ENCODE measurements around the gene LUC7L2. TPM values are rescaled to one million over a fixed set of nuclear protein-coding genes. Genes with fewer than 3 reads are reported as not detected.

Gene LUC7L2
- total RNA-seq, 1 experiment from 2014 or later, result 81.2 TPM

DNA sequence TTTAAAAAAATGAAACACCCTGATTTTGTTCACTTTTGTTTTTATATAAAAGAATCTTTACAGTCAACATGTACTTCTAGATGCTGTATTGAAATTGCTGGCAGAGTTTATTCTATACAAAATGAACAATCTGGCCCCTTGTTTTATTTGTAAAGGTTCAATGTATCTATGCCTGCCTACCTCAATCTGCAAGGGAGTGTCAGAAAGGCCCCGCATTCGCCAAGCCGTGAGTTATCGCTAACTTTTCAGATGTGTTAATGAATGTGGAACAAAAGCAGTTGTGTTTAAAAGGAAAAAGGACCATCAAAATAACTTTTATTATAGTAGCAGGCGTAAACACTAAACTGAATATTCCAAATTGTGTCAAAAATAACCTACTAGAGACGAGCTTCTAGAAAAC lies 14.6 kb downstream of the LUC7L2 start:
- no peak overlapping the region for H2AFZ ChIP-seq (ENCODE audit: low read length)
- H2BK20ac ChIP-seq (ENCODE audit: low read depth, low read length, poor library complexity, severe bottlenecking), result no peak overlapping the region
- Mint-ChIP-seq H3K36me3 (ENCODE audit: insufficient read depth in 1 of 3, low read depth in 3 of 3) (peaks cover 16 to 39% (median 31%) of the 10 kb centered on the region in 3 experiments; a peak in 6 of 7 replicates), H3K27me3 (ENCODE audit: low read depth) (no peaks in the 10 kb centered on the region), H3K27ac (peak overlapping the region in 2 of 3 experiments; percentile 3 to 55; a peak in 2 of 7 replicates), H3K9me3 (no peaks in the 10 kb centered on the region), H3K4me1 (peaks cover 26 to 31% of the 10 kb centered on the region in 2 experiments), H3K4me3 (no peak overlapping the region)
- no peaks in the 10 kb centered on the region for H3K27me3 ChIP-seq (ENCODE audit: insufficient read depth, low read length)
- H3K56ac ChIP-seq (ENCODE audit: insufficient read length, low read depth, low read length), result no peak overlapping the region
- WGBS (ENCODE audit: extremely low coverage, insufficient read length, low lambda C conversion rate), result no CpG with 5 or more reads among the region's 6 CpGs
- no peak overlapping the region for H2AK5ac ChIP-seq (ENCODE audit: insufficient read length, low read length)
- TF ChIP-seq, protein P1, sequence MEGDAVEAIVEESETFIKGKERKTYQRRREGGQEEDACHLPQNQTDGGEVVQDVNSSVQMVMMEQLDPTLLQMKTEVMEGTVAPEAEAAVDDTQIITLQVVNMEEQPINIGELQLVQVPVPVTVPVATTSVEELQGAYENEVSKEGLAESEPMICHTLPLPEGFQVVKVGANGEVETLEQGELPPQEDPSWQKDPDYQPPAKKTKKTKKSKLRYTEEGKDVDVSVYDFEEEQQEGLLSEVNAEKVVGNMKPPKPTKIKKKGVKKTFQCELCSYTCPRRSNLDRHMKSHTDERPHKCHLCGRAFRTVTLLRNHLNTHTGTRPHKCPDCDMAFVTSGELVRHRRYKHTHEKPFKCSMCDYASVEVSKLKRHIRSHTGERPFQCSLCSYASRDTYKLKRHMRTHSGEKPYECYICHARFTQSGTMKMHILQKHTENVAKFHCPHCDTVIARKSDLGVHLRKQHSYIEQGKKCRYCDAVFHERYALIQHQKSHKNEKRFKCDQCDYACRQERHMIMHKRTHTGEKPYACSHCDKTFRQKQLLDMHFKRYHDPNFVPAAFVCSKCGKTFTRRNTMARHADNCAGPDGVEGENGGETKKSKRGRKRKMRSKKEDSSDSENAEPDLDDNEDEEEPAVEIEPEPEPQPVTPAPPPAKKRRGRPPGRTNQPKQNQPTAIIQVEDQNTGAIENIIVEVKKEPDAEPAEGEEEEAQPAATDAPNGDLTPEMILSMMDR (conservative IDR thresholded peaks at IDR 0.05), result no peak
- H3K79me2 ChIP-seq (ENCODE audit: insufficient read depth, low read length), result peaks cover 13% of the 10 kb centered on the region; the same call in 1 of the 2 replicates
- no peak overlapping the region for H3K23ac ChIP-seq (ENCODE audit: insufficient read length, low read depth, low read length)
- H4K8ac ChIP-seq (replicated peaks; ENCODE audit: insufficient read length, low read depth, low read length), result no peak overlapping the region
- H2BK15ac ChIP-seq (ENCODE audit: low read depth, low read length), result no peak overlapping the region
- no peak for DNase-seq
- H3K9me3 ChIP-seq (ENCODE audit: control insufficient read depth, low read depth, low read length), result no peaks in the 10 kb centered on the region
- peaks cover 2% of the 10 kb centered on the region for H3K79me1 ChIP-seq (ENCODE audit: insufficient read depth, low read depth, low read length, poor library complexity, severe bottlenecking)
- no peak overlapping the region for H3K4me2 ChIP-seq (ENCODE audit: insufficient read depth, insufficient read length, low read length)
- no peak overlapping the region for H3K4ac ChIP-seq (ENCODE audit: low read depth, low read length)
- no peak overlapping the region for H3K9ac ChIP-seq (ENCODE audit: extremely low read depth, insufficient read length, low read length)
- peaks cover 5% of the 10 kb centered on the region for H3K4me1 ChIP-seq (ENCODE audit: insufficient read depth, low read length)
- no peaks in the 10 kb centered on the region for H4K20me1 ChIP-seq (ENCODE audit: control insufficient read depth, insufficient read depth, insufficient read length)
- no peak overlapping the region for H3T11ph ChIP-seq (ENCODE audit: low read length)
- H3K23me2 ChIP-seq (ENCODE audit: insufficient read length, low read depth, low read length, poor library complexity, severe bottlenecking), result no peaks in the 10 kb centered on the region
- no peak overlapping the region for H4K5ac ChIP-seq (ENCODE audit: insufficient read length, low read depth, low read length)
- no peak overlapping the region for H3K14ac ChIP-seq (ENCODE audit: insufficient read depth, low read length)
- no peak overlapping the region for H3K18ac ChIP-seq (ENCODE audit: insufficient read length, low read depth, low read length)
- no peak overlapping the region for H2BK5ac ChIP-seq (ENCODE audit: insufficient read length, low read length)
- no peak overlapping the region for H2BK120ac ChIP-seq (ENCODE audit: low read depth, low read length, poor library complexity, severe bottlenecking)
- H3K27ac ChIP-seq (ENCODE audit: insufficient read length, low read depth, low read length), result no peak overlapping the region
- no peak overlapping the region for H2BK12ac ChIP-seq (ENCODE audit: insufficient read length, low read depth, low read length)
- no peak overlapping the region for H4K91ac ChIP-seq (ENCODE audit: insufficient read length, low read depth, low read length)
